ENCODE results near the gene ACTA2.
A peak's percentile ranks its signal among the peaks of the same experiment; 100 is the strongest.

The ACTA2 gene

GRCh38 chr10:88952647-88953111, at the start of gene ACTA2:
Gene ACTA2, minus strand, starts transcription at chr10:88952773. Its CDS starts 3,843 bp downstream, at chr10:88948930.
- peak within 1 kb of the TSS in 1 of 7 experiments; percentile 17 for H3K4me3 ChIP-seq
- peak within 1 kb of the TSS in 16 of 21 experiments; percentile 8 to 79 (median 44) for H3K27ac ChIP-seq

DNA sequence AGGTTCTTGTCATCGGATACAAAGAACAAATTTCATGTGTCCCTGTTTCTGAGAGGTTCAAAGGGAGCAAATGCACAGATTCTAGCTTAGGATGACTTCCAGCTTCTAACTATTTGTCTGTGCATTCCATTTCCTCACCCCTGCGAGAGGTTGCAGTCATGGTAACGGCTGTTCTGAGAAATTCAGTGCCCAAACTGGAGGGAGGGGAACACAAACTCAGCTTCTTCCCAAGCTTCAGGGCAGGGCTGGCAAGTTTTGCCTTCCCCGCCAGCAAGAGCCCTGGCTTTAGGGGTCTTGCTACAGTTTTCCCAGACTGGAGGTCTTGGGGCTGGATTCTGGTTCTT, 49.1 kb upstream of the ACTA2 start:
- H3K4me3 ChIP-seq, result no peak overlapping the region
- H3K27ac ChIP-seq, result peak overlapping the region in 16 of 21 experiments; percentile 3 to 84 (median 45)

- peak overlapping the region in 2 of 7 experiments; percentile 3 to 11 for H3K4me3 ChIP-seq
- H3K27ac ChIP-seq, result peak overlapping the region in 18 of 21 experiments; percentile 3 to 84 (median 50)
Observed at GRCh38 chr10:89001024-89001728, 48.6 kb upstream of the ACTA2 start.

- peak overlapping the region in 15 of 21 experiments; percentile 19 to 84 (median 62) for H3K27ac ChIP-seq
- H3K4me3 ChIP-seq, result no peak overlapping the region
Observed at GRCh38 chr10:88999625-89000024, 47.1 kb upstream of the ACTA2 start.

- Histone ChIP-seq H3K4me3 (no peak overlapping the region), H3K27ac (peak overlapping the region in 8 of 21 experiments; percentile 8 to 76 (median 53))
Observed at GRCh38 chr10:88996927-88997326, 44.4 kb upstream of the ACTA2 start.

- Histone ChIP-seq H3K27ac (peak overlapping the region in 17 of 21 experiments; percentile 2 to 76 (median 56)), H3K4me3 (no peak overlapping the region)
Observed at GRCh38 chr10:88995156-88995876, 42.7 kb upstream of the ACTA2 start.

DNA sequence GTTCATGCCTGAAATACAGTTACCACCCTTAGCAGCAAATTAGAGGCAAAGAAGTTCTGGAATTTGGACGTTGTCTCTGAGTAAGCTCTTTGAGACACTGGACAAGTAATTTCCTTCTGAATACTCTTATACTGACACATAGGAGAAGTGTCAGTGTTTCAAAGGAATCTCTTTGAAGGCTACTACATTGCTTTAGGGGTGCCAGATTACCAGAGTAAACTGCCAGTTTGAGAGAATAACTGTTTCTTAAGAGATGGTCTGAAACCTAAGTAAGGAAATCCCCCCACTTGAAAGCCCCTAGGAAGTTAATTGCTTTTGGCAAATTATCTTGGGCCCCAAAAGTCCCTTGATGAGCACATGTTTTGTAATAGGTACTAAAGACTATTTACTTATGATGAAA, 41.4 kb upstream of the ACTA2 start:
- peak overlapping the region in 19 of 21 experiments; percentile 17 to 99 (median 76) for H3K27ac ChIP-seq
- H3K4me3 ChIP-seq, result peak overlapping the region in 3 of 7 experiments; percentile 70 to 78 (median 75)

GRCh38 chr10:88992921-88993524, 40.5 kb upstream of the ACTA2 start:
- Histone ChIP-seq H3K27ac (peak overlapping the region in 19 of 21 experiments; percentile 27 to 99 (median 93)), H3K4me3 (peak overlapping the region in 6 of 7 experiments; percentile 59 to 83 (median 76))

DNA sequence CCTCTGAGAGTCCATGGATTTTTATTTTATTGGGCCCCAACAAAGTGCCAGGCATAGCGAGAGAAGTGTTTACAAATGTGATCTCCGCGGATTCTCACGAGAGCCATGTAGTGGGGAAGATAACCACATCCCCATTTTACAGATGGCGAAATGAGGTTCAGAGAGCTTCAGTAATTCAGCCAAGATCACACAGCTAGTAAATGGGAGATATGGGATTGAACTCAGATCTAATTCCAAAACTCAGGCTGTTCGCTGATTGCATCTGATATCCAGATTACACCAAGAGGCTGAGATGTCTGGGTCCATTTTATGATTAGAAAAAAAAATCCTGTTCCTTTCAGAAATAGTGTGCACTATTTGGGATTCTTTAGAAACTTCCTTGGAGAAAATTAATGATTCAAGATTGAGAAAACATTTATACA, 39.3 kb upstream of the ACTA2 start:
- Histone ChIP-seq H3K27ac (peak overlapping the region; percentile 83 to 99 (median 96)), H3K4me3 (peak overlapping the region; percentile 59 to 86 (median 78))

DNA sequence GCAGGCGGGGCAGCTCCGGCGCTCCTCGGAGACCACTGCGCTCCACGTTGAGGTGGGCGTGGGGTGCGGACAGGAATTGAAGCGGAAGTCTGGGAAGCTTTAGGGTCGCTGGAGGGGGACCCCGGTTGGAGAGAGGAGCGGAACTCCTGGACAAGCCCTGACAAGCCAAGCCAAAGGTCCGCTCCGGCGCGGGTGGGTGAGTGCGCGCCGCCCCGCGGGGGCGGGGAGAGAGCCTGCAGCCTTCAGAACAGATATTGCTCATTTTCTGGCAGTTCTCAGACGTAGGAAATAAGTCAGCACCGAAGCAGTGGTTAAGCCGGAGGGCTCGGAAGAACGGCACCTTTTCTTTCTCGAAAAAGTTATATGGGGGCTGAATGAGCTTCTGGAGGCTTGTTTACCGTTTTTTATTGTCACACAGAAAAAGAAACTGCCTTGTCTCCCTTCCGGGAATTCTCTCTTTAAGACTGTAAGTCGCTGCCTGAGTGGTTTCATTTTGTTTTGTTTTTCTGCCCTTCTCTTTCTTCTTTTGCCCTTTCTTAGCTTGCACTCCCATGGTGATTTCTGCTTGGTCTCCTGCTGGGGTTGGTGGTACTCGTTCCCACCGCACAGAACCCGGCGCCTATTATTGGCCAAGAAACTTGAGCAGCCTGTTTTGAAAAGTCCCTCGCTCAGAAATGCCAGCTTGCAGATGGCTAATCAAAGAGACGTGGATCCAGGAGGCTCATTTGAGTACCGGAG, 38.8 kb upstream of the ACTA2 start:
- Histone ChIP-seq H3K4me3 (peak overlapping the region; percentile 59 to 86 (median 78)), H3K27ac (peak overlapping the region; percentile 83 to 99 (median 96))

- peak within 1 kb of the TSS; percentile 83 to 99 (median 96) for H3K27ac ChIP-seq
- H3K4me3 ChIP-seq, result peak within 1 kb of the TSS; percentile 59 to 86 (median 78)
Observed at GRCh38 chr10:88990384-88991160, 38.0 kb upstream of the ACTA2 start, which contains the start of gene FAS. Gene FAS, plus strand, starts transcription at chr10:88990798. Its CDS starts 79 bp downstream, at chr10:88990877.

- peak overlapping the region; percentile 83 to 99 (median 96) for H3K27ac ChIP-seq
- H3K4me3 ChIP-seq, result peak overlapping the region; percentile 59 to 86 (median 78)
Observed at GRCh38 chr10:88989824-88990383, 37.3 kb upstream of the ACTA2 start.

GRCh38 chr10:88989423-88989822, 36.9 kb upstream of the ACTA2 start:
- peak overlapping the region in 5 of 7 experiments; percentile 59 to 86 (median 78) for H3K4me3 ChIP-seq

GRCh38 chr10:88987840-88988239, 35.3 kb upstream of the ACTA2 start:
- H3K27ac ChIP-seq, result peak overlapping the region in 7 of 21 experiments; percentile 3 to 99 (median 21)

More at GRCh38 chr10:88989423-88989822, 36.9 kb upstream of the ACTA2 start:
- H3K27ac ChIP-seq, result peak overlapping the region in 19 of 21 experiments; percentile 27 to 99 (median 94)

DNA sequence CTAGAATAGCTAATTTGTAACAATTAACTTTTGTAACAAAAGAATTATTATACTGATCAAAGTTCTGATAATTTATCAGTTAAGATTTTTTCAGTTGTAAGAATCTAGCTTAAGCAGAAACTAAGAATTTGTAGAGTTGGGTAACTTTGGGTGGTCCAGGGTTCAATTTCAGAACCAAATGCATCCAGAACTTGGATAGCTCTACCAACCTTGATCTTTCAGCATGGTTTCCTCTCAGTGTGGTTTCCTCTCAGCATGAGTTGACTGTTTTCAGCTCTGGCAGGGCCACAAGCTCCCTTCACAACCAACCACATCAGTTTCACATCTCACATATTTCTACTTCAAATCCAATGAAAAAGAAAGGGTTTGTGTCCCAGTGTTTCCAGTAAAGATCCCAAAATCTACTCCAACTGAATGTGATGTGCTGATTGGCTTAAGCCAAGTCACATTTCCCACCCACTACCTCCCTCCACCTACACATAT, 34.7 kb upstream of the ACTA2 start:
- Histone ChIP-seq H3K27ac (peak overlapping the region in 8 of 21 experiments; percentile 3 to 99 (median 24)), H3K4me3 (no peak overlapping the region)

More at GRCh38 chr10:88987840-88988239, 35.3 kb upstream of the ACTA2 start:
- H3K4me3 ChIP-seq, result no peak overlapping the region

DNA sequence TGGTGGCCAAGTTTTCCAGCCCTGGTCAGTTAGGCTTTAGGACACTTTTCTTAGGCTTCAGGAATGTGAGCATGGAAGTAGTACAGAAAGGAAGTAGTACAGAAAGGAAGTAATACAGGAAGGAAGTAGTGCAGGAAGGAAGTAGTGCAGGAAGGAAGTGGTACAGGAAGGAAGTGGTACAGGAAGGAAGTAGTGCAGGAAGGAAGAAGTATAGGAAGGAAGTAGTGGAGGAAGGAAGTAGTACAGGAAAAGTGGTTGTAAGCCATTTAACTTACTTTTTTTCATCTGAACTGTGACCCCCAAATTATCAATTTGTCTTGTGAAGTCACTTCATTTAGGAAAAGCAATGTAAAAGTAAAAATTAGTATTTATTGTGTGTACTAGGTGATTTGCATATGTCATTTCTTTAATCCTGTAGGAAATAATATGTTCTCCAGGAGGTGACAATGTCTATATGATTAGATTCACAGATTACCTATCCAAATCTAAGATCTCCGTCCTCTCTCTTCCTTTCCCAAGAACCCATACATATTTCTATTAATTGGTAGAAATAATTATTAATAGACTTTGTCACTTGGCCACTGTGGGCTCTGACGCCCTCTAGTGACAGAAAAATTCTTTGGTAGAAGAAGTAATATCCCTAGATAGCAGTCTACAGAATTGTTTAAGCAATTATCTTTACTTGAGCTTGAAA, 34.1 kb upstream of the ACTA2 start:
- Histone ChIP-seq H3K4me3 (no peak overlapping the region), H3K27ac (peak overlapping the region in 2 of 21 experiments; percentile 3 to 99)

DNA sequence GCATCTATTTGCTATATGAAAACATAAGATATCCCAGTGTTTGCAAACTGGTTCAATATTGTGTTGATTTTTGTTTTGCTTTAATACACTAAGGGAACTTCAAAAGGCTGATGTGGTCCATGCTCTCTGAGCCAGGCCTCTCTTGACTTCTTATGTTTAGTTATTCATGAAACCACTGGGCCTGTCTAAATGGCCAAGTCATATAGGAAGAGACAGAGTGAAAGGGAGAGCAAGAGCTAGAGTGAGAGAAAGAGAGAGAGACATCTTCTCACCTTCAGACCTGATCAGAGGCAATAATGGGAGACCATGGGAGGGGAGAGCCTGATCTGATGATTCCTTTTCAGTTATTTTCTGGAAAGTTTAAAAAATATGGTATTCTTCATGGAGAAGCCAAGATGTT, 32.0 kb upstream of the ACTA2 start:
- H3K27ac ChIP-seq, result peak overlapping the region in 1 of 21 experiments; percentile 1
- H3K4me3 ChIP-seq, result no peak overlapping the region

Measured in skin epidermis (tissue), 12 donors.